Adrenal gland (tissue), 5 donors: ENCODE results near the gene MEF2C.

ENCODE experiments used
- POLR2A ChIP-seq, 2 donors: fragments of 450-650 bp; IDR thresholded peaks; one replicate each; pipeline ENCODE4 v1.6.1; 2017; ENCODE audit warnings: antibody characterized with exemption in 2 of 2, mild to moderate bottlenecking in 2 of 2, moderate library complexity in 1 of 2
- TF ChIP-seq, protein P1 (sequence below), 6 experiments: fragments of 450-650 bp in 4 of 6; fragments of 200-600 bp in 2 of 6; sonication (generic) in 1 of 6; IDR thresholded peaks; 1 replicate in 5 of 6; 2 replicates in 1 of 6; pipeline versions ENCODE4 v1.5.1 to v1.8.0; 2016 to 2021; ENCODE audit warnings: antibody characterized with exemption in 6 of 6, mild to moderate bottlenecking in 2 of 6, moderate library complexity in 1 of 6
- donor health status: DM: no; HTN: no; CAD: no.

DNA sequence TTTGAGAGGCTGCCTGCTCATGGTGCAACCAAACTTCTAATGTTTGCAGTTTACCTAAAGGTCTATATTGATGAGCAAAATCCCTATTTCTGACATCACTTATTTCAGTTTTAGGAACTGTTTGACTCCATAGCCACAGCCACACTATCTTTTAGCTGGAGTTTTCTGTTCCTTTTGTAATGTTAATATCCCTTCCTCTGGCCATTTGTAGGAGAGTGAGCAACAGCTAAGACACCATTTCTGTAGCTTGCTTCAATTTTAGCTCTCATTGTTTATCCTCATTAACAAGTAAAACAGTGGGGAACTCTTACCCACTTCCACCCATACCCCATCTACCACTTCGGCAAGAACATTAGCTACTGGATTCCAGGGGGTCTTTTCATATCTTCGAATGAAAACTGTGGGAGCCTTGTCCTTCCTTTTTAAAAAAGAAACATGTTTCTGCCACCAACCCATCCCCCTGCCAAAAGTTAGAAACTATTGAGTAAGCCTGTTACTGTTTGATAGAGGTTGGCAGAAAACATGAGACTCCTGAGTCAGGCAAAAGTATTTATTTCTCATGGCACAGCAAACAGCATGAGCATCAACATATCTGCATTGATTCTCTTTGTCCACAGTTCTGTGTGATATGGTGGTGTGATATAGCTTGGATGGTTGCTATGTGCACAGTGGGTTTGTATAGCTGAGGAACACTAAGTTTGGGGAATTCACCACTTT, 174.1 kb downstream of the MEF2C start:
- TF ChIP-seq, protein P1, sequence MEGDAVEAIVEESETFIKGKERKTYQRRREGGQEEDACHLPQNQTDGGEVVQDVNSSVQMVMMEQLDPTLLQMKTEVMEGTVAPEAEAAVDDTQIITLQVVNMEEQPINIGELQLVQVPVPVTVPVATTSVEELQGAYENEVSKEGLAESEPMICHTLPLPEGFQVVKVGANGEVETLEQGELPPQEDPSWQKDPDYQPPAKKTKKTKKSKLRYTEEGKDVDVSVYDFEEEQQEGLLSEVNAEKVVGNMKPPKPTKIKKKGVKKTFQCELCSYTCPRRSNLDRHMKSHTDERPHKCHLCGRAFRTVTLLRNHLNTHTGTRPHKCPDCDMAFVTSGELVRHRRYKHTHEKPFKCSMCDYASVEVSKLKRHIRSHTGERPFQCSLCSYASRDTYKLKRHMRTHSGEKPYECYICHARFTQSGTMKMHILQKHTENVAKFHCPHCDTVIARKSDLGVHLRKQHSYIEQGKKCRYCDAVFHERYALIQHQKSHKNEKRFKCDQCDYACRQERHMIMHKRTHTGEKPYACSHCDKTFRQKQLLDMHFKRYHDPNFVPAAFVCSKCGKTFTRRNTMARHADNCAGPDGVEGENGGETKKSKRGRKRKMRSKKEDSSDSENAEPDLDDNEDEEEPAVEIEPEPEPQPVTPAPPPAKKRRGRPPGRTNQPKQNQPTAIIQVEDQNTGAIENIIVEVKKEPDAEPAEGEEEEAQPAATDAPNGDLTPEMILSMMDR (IDR thresholded peaks at IDR 0.05), result no peak
- TF ChIP-seq POLR2A (IDR thresholded peaks at IDR 0.05), result no peak
